ENCODE data around the gene CHML. TPM values are rescaled to one million over a fixed set of nuclear protein-coding genes. Genes with fewer than 3 reads are reported as not detected.

The CHML gene
- total RNA-seq, 2 donors from 2014 or later: 1.6 to 3.6 TPM

GRCh38 chr1:241658081-241658793 lies 18.1 kb upstream of the CHML start:
- ATAC-seq (no peak), DNase-seq (no peak)
- Histone ChIP-seq H3K27ac (no peak overlapping the region), H3K36me3 (replicated peaks in 1 of 2; ENCODE audit: insufficient read depth in 1 of 2, low read depth in 2 of 2) (no peaks in the 10 kb centered on the region), H3K4me3 (no peak overlapping the region), H3K4me1 (no peaks in the 10 kb centered on the region), H3K9me3 (no peaks in the 10 kb centered on the region), H3K27me3 (no peaks in the 10 kb centered on the region)
- TF ChIP-seq CTCF (IDR thresholded peaks at IDR 0.05): no peak
- TF ChIP-seq POLR2A (IDR thresholded peaks at IDR 0.05): no peak
- intact Hi-C loops (cut with DNase I): no loop called here
- 85 to 88% methylated on average over 3 of the region's 3 CpGs for WGBS, 2 donors

GRCh38 chr1:241654641-241655040 lies 14.5 kb upstream of the CHML start:
- WGBS, 2 donors: 60 to 72% methylated on average over 1 of the region's 1 CpG
- intact Hi-C loops (cut with DNase I): no loop called here
- H3K9me3 ChIP-seq: no peaks in the 10 kb centered on the region
- H3K4me3 ChIP-seq: no peak overlapping the region
- ATAC-seq: no peak
- H3K27me3 ChIP-seq: no peaks in the 10 kb centered on the region
- H3K36me3 ChIP-seq (replicated peaks in 1 of 2; ENCODE audit: insufficient read depth in 1 of 2, low read depth in 2 of 2): no peaks in the 10 kb centered on the region
- no peak for TF ChIP-seq POLR2A (IDR thresholded peaks at IDR 0.05)
- no peak for TF ChIP-seq CTCF (IDR thresholded peaks at IDR 0.05)
- H3K4me1 ChIP-seq: no peaks in the 10 kb centered on the region
- no peak overlapping the region for H3K27ac ChIP-seq
- DNase-seq: no peak

GRCh38 chr1:241654019-241654418 lies 13.8 kb upstream of the CHML start:
- no peak overlapping the region for H3K27ac ChIP-seq
- no peaks in the 10 kb centered on the region for H3K4me1 ChIP-seq
- WGBS, 2 donors: 47 to 81% methylated on average over 1 of the region's 1 CpG
- H3K36me3 ChIP-seq (replicated peaks in 1 of 2; ENCODE audit: insufficient read depth in 1 of 2, low read depth in 2 of 2): no peaks in the 10 kb centered on the region
- TF ChIP-seq CTCF (IDR thresholded peaks at IDR 0.05) (no peak), POLR2A (IDR thresholded peaks at IDR 0.05) (no peak)
- ATAC-seq (no peak), DNase-seq (no peak)
- H3K4me3 ChIP-seq: no peak overlapping the region
- H3K27me3 ChIP-seq: no peaks in the 10 kb centered on the region
- H3K9me3 ChIP-seq: no peaks in the 10 kb centered on the region
- intact Hi-C loops (cut with DNase I): no loop called here

GRCh38 chr1:241652012-241652411 lies 11.8 kb upstream of the CHML start, which contains the start of gene WDR64:
TSS of gene WDR64 (plus strand) at chr1:241652281. CDS start at chr1:241652485, 204 bp downstream.
- DNase-seq: no peak
- 85 to 87% methylated on average over 4 of the region's 4 CpGs for WGBS, 2 donors
- intact Hi-C loops (cut with DNase I): no loop called here
- Histone ChIP-seq H3K27me3 (no peaks in the 10 kb centered on the region), H3K27ac (no peak within 1 kb of the TSS), H3K4me1 (no peaks in the 10 kb centered on the region), H3K9me3 (no peaks in the 10 kb centered on the region), H3K4me3 (no peak within 1 kb of the TSS), H3K36me3 (replicated peaks in 1 of 2; ENCODE audit: insufficient read depth in 1 of 2, low read depth in 2 of 2) (no peaks in the 10 kb centered on the region)
- ATAC-seq: no peak
- TF ChIP-seq POLR2A (IDR thresholded peaks at IDR 0.05) (no peak), CTCF (IDR thresholded peaks at IDR 0.05) (no peak)

GRCh38 chr1:241648159-241648558 lies 8.0 kb upstream of the CHML start:
- H3K9me3 ChIP-seq: no peaks in the 10 kb centered on the region
- 50 to 61% methylated on average over 1 of the region's 1 CpG for whole genome bisulfite sequencing, 2 donors
- no peak for TF ChIP-seq POLR2A (IDR thresholded peaks at IDR 0.05)
- TF ChIP-seq CTCF (IDR thresholded peaks at IDR 0.05): no peak
- H3K4me3 ChIP-seq: no peak overlapping the region
- no peaks in the 10 kb centered on the region for H3K36me3 ChIP-seq (replicated peaks in 1 of 2; ENCODE audit: insufficient read depth in 1 of 2, low read depth in 2 of 2)
- ATAC-seq (no peak), DNase-seq (no peak)
- no peak overlapping the region for H3K27ac ChIP-seq
- no peaks in the 10 kb centered on the region for H3K4me1 ChIP-seq
- no peaks in the 10 kb centered on the region for H3K27me3 ChIP-seq
- intact Hi-C loops (cut with DNase I): no loop called here
